Astrocyte (in vitro differentiated cells and primary cell): ENCODE measurements around the gene MFAP2.

Experiments
- EZH2 ChIP-seq: IDR thresholded peaks from 2 replicates; pipeline ENCODE4 v1.6.1; 2012; ENCODE audit warnings: mild to moderate bottlenecking, low read length, inconsistent platforms; ENCODE audit not compliant: insufficient read depth
- TF ChIP-seq, protein P1 (sequence below): IDR thresholded peaks from 2 replicates; pipeline ENCODE4 v1.5.1; 2011; ENCODE audit warnings: low read depth, mild to moderate bottlenecking, inconsistent platforms, low read length, moderate library complexity; ENCODE audit not compliant: insufficient read depth

DNA sequence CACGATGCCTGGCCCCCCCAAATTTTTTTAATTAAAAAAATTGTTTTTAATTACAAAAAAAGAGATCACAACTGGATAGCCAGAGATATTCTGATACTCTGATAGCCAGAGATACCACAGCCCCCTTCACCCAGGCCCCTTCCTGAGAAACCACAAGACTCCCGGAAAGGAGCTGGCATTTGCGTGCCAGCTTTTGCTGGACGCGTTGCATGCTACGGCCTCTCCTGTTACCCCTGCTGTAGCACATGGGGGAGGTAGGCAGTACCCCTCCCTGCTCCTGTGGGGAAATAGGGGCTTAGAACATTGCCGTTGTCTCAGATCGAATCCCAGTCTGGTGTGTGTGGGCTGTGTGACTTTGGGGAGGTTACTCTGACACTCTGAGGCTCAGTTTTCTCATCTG lies 22.7 kb downstream of the MFAP2 start:
- TF ChIP-seq, protein P1, sequence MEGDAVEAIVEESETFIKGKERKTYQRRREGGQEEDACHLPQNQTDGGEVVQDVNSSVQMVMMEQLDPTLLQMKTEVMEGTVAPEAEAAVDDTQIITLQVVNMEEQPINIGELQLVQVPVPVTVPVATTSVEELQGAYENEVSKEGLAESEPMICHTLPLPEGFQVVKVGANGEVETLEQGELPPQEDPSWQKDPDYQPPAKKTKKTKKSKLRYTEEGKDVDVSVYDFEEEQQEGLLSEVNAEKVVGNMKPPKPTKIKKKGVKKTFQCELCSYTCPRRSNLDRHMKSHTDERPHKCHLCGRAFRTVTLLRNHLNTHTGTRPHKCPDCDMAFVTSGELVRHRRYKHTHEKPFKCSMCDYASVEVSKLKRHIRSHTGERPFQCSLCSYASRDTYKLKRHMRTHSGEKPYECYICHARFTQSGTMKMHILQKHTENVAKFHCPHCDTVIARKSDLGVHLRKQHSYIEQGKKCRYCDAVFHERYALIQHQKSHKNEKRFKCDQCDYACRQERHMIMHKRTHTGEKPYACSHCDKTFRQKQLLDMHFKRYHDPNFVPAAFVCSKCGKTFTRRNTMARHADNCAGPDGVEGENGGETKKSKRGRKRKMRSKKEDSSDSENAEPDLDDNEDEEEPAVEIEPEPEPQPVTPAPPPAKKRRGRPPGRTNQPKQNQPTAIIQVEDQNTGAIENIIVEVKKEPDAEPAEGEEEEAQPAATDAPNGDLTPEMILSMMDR: no peak
- TF ChIP-seq EZH2: no peak
